Transverse colon (tissue), 4 donors: ENCODE data around the gene RACGAP1. TPM values are rescaled to one million over a fixed set of nuclear protein-coding genes. Genes with fewer than 3 reads are reported as not detected.

ENCODE experiments used
- DNase-seq: peaks from one replicate; pipeline ENCODE4 v3.0.0-alpha.2; 2019
- H3K27ac ChIP-seq, 4 donors: fragments of 200-600 bp; sonication (generic); 2 replicates each; pipeline ENCODE4 v1.5.1; 2016 to 2018; ENCODE audit warnings: inconsistent platforms in 4 of 4
- H3K27me3 ChIP-seq: fragments of 200-600 bp; sonication (generic); 2 replicates; pipeline ENCODE4 v1.5.1; 2017; ENCODE audit warnings: inconsistent platforms
- H3K36me3 ChIP-seq, 4 donors: fragments of 200-600 bp; sonication (generic); 2 replicates each; pipeline ENCODE4 v1.5.1; 2017 to 2019; ENCODE audit warnings: inconsistent platforms in 4 of 4
- H3K4me1 ChIP-seq, 4 donors: fragments of 200-600 bp; sonication (generic); 2 replicates each; pipeline ENCODE4 v1.5.1; 2017 to 2020; ENCODE audit warnings: inconsistent platforms in 4 of 4
- H3K4me3 ChIP-seq, 4 donors: fragments of 200-600 bp; sonication (generic); 1 replicate in 1 of 4; 2 replicates in 3 of 4; pipeline versions ENCODE4 v1.5.1 to v1.6.1; 2017 to 2019; ENCODE audit warnings: inconsistent platforms in 4 of 4
- H3K9me3 ChIP-seq, 2 donors: fragments of 200-600 bp; sonication (generic); 2 replicates each; pipeline ENCODE4 v1.5.1; 2017 to 2019; ENCODE audit warnings: inconsistent platforms in 2 of 2
- CTCF ChIP-seq, 5 experiments: fragments of 200-600 bp in 3 of 5; fragments of 450-650 bp in 2 of 5; sonication (generic) in 3 of 5; IDR thresholded peaks; 1 replicate in 2 of 5; 2 replicates in 3 of 5; pipeline ENCODE4 v1.5.1; 2016 to 2017; ENCODE audit warnings: antibody characterized with exemption in 5 of 5, inconsistent platforms in 3 of 5, mild to moderate bottlenecking in 2 of 5, moderate library complexity in 1 of 5
- EP300 ChIP-seq: sonication (generic); formaldehyde crosslinking; IDR thresholded peaks from one replicate; pipeline ENCODE4 v1.6.1; 2017; ENCODE audit warnings: antibody characterized with exemption, low read depth
- POLR2A ChIP-seq: fragments of 450-650 bp; IDR thresholded peaks from one replicate; pipeline ENCODE4 v1.6.1; 2016; ENCODE audit warnings: antibody characterized with exemption, mild to moderate bottlenecking, moderate library complexity
- POLR2AphosphoS5 ChIP-seq, 3 donors: sonication (generic); formaldehyde crosslinking; IDR thresholded peaks; one replicate each; pipeline ENCODE4 v1.6.1; 2016; ENCODE audit warnings: antibody characterized with exemption in 3 of 3
- WGBS, 2 donors: methylation state at CpG; one replicate each; pipeline ENCODE4 v1.1.5; 2018; ENCODE audit warnings: low coverage in 1 of 2; 5-methylcytosine and 5-hydroxymethylcytosine counted together
- in situ Hi-C, 4 donors: fragments of 200-750 bp; cut with MboI; loops; one replicate each; pipeline versions ENCODE4 v1.15.0 to v1.15.1; 2017; ENCODE audit warnings: low sequenced_read_pairs in 3 of 4, low pct_ligation_motif_present in 1 of 4, low pct_unique_long_range_greater_than_20kb in 1 of 4
- intact Hi-C: fragments of 100-400 bp; cut with DNase I; formaldehyde crosslinking; loops from one replicate; pipeline ENCODE4 v1.15.1; 2023; ENCODE audit warnings: low total_unique reads
- total RNA-seq, 4 donors: library from RNA; depleted of rRNA; stranded (reverse); fragments of >200 nt; gene quantifications; one replicate each; pipeline ENCODE4 v1.1.0, GENCODE V29; 2016

Gene RACGAP1
- total RNA-seq, 4 donors from 2014 or later, result 5.0 to 13.4 (median 9.3) TPM

DNA sequence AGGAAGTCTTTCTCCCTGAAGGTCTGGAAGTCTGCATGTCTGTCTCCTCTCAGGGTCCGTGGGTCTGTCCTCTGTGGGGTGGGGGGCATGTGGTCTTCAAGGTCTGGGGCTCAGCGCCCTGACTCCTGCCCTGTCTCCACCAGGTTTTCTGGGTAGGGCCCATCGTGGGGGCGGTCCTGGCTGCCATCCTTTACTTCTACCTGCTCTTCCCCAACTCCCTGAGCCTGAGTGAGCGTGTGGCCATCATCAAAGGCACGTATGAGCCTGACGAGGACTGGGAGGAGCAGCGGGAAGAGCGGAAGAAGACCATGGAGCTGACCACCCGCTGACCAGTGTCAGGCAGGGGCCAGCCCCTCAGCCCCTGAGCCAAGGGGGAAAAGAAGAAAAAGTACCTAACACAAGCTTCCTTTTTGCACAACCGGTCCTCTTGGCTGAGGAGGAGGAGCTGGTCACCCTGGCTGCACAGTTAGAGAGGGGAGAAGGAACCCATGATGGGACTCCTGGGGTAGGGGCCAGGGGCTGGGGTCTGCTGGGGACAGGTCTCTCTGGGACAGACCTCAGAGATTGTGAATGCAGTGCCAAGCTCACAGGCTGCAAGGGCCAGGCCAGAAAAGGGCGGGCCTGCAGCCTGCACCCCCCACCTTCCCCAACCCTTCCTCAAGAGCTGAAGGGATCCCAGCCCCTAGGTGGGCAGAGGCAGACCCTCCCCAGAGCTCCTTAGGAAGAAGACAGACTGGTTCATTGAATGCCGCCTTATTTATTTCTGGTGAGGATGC is 60.3 kb downstream of the RACGAP1 start:
- Histone ChIP-seq H3K36me3 (no peaks in the 10 kb centered on the region), H3K27ac (no peak overlapping the region), H3K27me3 (peaks cover 72% of the 10 kb centered on the region), H3K9me3 (no peaks in the 10 kb centered on the region), H3K4me3 (no peak overlapping the region), H3K4me1 (peaks cover 0 to 19% (median 15%) of the 10 kb centered on the region in 4 donors)
- DNase-seq, result no peak
- TF ChIP-seq POLR2AphosphoS5 (IDR thresholded peaks at IDR 0.05), result no peak
- TF ChIP-seq CTCF (IDR thresholded peaks at IDR 0.05), result no peak
- TF ChIP-seq POLR2A, result no peak
- no peak for TF ChIP-seq EP300
- intact Hi-C loops, result loop anchor here (5.0 to 10.0 kb wide), 2 partner anchors 107 to 220 kb away; no protein-coding TSS in a partner anchor
- in situ Hi-C loops, result loop anchor here in 2 of 4 donors (5.0 to 25.0 kb wide), 3 partner anchors 92 to 222 kb away; partner anchors contain the start of gene ASIC1 (in 1 of the 2)
- WGBS, 2 donors, result 60 to 100% methylated on average over 1 to 13 of the region's 13 CpGs

DNA sequence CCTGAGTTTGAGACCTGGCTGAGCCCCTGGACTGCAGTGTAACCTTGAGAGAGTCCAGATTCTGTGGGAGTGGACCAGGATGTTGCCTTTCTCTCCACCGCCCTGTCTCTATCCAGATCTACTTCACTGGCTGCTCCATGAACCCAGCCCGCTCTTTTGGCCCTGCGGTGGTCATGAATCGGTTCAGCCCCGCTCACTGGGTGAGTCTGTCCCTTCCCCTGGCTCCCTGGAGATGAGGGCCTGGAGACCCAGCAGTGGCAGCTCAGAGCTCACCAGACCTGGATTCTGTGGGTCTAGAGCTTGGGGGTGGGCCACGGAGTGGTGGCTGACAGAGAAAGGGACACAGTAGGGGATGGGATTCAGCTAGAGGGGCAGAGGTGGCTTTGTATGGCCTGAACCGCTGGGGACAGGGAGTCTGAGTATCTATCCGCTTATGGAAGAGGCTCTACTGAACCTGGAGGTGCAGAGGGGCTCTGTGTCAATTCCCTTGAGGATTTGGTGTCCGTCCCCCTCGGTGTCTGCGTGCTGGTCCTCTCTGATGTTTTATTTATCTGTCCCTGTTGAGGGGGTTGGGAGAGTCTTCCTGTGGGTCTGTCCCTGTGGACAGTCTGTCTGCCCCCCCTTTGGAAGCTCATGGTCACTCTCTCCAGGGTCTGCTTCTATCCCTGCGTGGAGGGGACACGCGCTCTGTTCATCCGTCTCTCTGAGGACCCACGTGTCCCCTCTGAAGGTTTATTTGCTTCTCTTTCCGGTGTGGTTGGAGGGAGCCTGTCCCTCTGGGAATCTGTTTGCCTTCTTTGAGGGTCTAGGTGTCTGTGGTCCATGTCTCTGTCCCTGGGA is 61.1 kb downstream of the RACGAP1 start:
- Histone ChIP-seq H3K4me1 (peaks cover 0 to 21% (median 15%) of the 10 kb centered on the region in 4 donors), H3K27ac (no peak overlapping the region), H3K27me3 (peaks cover 73% of the 10 kb centered on the region), H3K36me3 (no peaks in the 10 kb centered on the region), H3K9me3 (no peaks in the 10 kb centered on the region), H3K4me3 (no peak overlapping the region)
- TF ChIP-seq EP300 (no peak), POLR2AphosphoS5 (IDR thresholded peaks at IDR 0.05) (no peak), POLR2A (no peak), CTCF (IDR thresholded peaks at IDR 0.05) (no peak)
- DNase-seq, result no peak
- WGBS, 2 donors, result 86% methylated on average over 16 of the region's 17 CpGs; no CpG with 5 or more reads in 1 of the 2 donors
- intact Hi-C loops, result loop anchor here (10.0 kb wide), 1 partner anchor 221 kb away; no protein-coding TSS in a partner anchor
- in situ Hi-C loops, result loop anchor here in 1 of 4 donors (25.0 kb wide), 1 partner anchor 223 kb away; no protein-coding TSS in a partner anchor

- Histone ChIP-seq H3K4me3 (no peak overlapping the region), H3K36me3 (no peaks in the 10 kb centered on the region), H3K9me3 (no peaks in the 10 kb centered on the region), H3K4me1 (peaks cover 0 to 21% (median 15%) of the 10 kb centered on the region in 4 donors), H3K27ac (no peak overlapping the region), H3K27me3 (peaks cover 73% of the 10 kb centered on the region)
- intact Hi-C loops, result loop anchor here (10.0 kb wide), 1 partner anchor 222 kb away; no protein-coding TSS in a partner anchor
- TF ChIP-seq EP300 (no peak), POLR2AphosphoS5 (IDR thresholded peaks at IDR 0.05) (no peak), POLR2A (no peak), CTCF (IDR thresholded peaks at IDR 0.05) (no peak)
- DNase-seq, result peak; percentile 66
- in situ Hi-C loops, result loop anchor here in 1 of 4 donors (25.0 kb wide), 1 partner anchor 224 kb away; no protein-coding TSS in a partner anchor
- WGBS, 2 donors, result 47 to 59% methylated on average over 3 to 18 of the region's 21 CpGs
These were observed 62.2 kb downstream of the RACGAP1 start for GRCh38 chr12:49962861-49963765.
